ENCODE data around the gene MYLK.

Gene MYLK

GRCh38 chr3:123590685-123591450 is 293.3 kb downstream of the MYLK start:
- DNase-seq (ENCODE audit: low read depth), result no peak

GRCh38 chr3:123587401-123587800 is 296.7 kb downstream of the MYLK start:
- DNase-seq (ENCODE audit: low read depth), result no peak

- no peak for DNase-seq (ENCODE audit: low read depth)
Measured at GRCh38 chr3:123586968-123587367, 297.2 kb downstream of the MYLK start.

- peak; percentile 2 for DNase-seq (ENCODE audit: low read depth)
Measured at GRCh38 chr3:123586131-123586530, 298.0 kb downstream of the MYLK start.

- DNase-seq (ENCODE audit: low read depth), result peak; percentile 90
Measured at GRCh38 chr3:123584988-123585937, 298.9 kb downstream of the MYLK start, which contains the start of gene HACD2. HACD2 (minus strand) TSS chr3:123585053; CDS start chr3:123585027, 26 bp downstream.

GRCh38 chr3:123584284-123584987 is 299.7 kb downstream of the MYLK start:
- DNase-seq (ENCODE audit: low read depth), result peak; percentile 19

GRCh38 chr3:123583561-123583960 is 300.6 kb downstream of the MYLK start:
- no peak for DNase-seq (ENCODE audit: low read depth)

- DNase-seq (ENCODE audit: low read depth), result no peak
Measured at GRCh38 chr3:123582315-123582714, 301.8 kb downstream of the MYLK start.

- no peak for DNase-seq (ENCODE audit: low read depth)
Measured at GRCh38 chr3:123576122-123576521, 308.0 kb downstream of the MYLK start.

- DNase-seq (ENCODE audit: low read depth), result no peak
Measured at GRCh38 chr3:123571973-123572365, 312.2 kb downstream of the MYLK start.

- DNase-seq (ENCODE audit: low read depth), result no peak
Measured at GRCh38 chr3:123571264-123571972, 312.7 kb downstream of the MYLK start.

GRCh38 chr3:123568875-123569274 is 315.3 kb downstream of the MYLK start:
- no peak for DNase-seq (ENCODE audit: low read depth)

- no peak for DNase-seq (ENCODE audit: low read depth)
Measured at GRCh38 chr3:123568034-123568433, 316.1 kb downstream of the MYLK start.

- DNase-seq (ENCODE audit: low read depth), result no peak
Measured at GRCh38 chr3:123564056-123564455, 320.1 kb downstream of the MYLK start.

GRCh38 chr3:123562547-123562946 is 321.6 kb downstream of the MYLK start:
- DNase-seq (ENCODE audit: low read depth), result no peak

GRCh38 chr3:123561188-123561587 is 322.9 kb downstream of the MYLK start:
- DNase-seq (ENCODE audit: low read depth), result no peak
